DLD1 (cell line): Measurements from ENCODE around the gene BLTP2.
"Not testable (repeated sequence)": the region's sequence is repeated elsewhere in the genome, so short reads cannot be mapped to it uniquely, and the experiment has no call there.

Source experiments
- in situ Hi-C: cut with HindIII; loops from 2 replicates; pipeline ENCODE4 v1.10.0; 2017; ENCODE audit warnings: low sequenced_read_pairs

The BLTP2 gene

DNA sequence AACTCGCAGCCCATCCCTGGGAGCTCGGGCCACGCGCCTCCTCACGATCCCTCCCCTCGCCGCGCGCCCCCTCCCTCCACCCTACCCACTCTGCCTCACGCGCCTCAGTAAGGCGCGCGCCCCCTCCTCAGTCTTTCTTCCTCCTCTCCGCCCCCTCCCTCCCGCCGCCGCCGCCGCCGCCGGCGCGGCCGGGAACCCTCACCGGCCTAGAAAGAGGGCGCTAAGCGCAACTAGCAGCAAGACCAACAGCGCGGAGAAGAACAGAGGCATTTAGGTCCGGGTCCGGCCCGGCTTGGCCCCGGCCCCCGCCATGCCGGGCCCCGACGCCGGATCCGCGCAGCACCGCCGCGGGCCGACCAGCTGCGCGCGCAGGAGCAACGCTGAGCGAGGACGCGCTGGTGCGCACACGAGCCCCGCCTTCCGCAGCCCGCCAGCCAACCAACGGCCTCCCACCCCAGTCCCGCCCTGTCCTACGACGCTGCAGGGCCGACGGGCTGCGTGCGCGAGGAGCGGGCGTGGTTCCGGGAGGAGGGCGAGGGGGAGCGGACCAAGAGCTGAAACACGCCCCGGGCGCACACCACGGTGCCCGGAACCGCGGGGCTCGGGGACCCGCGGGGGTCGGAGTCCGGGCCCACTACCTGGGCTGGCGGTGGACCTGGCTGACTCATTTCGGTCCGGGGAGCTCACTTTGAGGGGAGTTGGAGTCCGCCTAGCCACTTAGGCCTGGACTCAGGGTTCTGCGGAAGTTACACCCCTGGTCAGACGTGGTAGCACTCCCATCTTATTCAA lies at the start of gene BLTP2:
Gene BLTP2 (minus strand): TSS at position 372 of the 789 bp plus-strand sequence. CDS start 102 bp downstream, at position 270.
- in situ Hi-C loops: no loop called here

DNA sequence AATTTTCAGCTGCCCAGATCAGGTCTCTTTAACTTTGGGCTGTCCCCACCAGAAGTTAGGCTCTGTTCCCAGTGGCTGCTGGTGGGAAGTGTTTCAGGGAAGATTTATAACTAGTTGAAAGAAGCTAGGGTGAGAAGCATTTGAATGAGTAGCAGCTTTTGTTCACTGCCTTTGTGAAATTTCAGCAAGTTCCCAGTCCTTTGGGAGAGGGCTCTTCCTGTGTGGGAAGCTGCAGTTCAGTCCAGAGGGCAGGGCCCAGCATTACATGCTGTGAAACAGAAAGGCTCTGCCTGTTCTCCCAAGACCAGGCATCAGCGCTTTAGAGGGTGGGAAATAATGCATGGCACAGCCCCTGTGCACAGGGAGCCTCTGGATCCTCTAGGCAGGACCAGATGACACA lies 48.9 kb upstream of the BLTP2 start:
- in situ Hi-C loops: no loop called here

DNA sequence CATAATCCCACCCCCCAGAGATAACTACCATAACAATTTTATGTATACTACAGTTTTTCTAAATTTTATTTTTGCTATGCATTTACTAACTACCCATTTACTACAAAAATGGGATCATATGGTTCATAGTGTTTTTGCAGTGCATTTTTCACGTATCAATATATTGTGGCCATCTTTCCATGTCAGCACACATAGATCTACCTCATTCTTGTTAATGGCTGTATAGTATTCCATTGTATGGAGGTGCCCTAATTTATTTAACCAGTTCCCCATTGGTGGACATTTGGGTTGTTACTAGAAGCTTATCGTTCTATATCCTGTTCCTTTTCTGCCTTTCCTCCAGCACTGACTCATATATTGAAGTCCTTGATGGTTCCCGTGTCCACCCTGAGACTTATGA lies 44.1 kb upstream of the BLTP2 start:
- in situ Hi-C loops: no loop called here

DNA sequence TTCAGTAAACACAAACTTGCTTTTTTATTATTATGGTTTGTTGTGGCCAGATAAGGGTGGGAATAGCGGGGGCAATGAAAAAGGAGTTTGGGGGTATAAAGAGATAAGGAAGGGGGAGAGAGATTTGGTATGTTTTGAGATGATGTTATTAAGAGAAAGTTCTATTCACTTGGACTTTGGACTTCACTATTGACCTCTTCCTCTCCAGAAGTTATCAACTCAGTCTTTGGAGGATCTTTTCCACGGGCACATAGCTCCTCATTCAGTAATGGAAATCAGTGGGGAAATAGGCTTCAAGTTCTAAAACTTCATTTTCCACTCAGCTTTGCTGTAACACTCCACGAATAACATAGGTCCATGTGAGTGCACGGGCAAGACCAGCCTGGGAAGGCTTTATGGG lies 43.5 kb upstream of the BLTP2 start:
- in situ Hi-C loops: no loop called here

DNA sequence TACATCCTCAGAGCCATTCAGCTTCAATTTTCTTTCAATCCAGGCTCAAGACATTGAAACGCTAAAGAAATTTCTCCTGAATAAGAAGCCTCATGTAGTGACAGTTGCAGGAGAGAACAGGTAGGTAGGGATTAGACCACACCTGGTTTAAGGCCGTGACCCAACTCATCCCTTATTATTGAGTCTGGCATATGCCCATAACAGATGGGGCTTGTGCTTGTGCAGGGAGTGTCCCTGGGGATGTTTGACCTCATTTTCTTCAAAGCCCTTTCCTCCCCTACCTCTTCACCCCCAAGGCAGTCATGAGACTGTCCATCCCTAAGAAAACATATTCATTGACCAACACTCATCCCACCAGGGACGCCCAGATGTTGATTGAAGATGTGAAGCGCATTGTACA lies 41.3 kb upstream of the BLTP2 start:
- in situ Hi-C loops: no loop called here

DNA sequence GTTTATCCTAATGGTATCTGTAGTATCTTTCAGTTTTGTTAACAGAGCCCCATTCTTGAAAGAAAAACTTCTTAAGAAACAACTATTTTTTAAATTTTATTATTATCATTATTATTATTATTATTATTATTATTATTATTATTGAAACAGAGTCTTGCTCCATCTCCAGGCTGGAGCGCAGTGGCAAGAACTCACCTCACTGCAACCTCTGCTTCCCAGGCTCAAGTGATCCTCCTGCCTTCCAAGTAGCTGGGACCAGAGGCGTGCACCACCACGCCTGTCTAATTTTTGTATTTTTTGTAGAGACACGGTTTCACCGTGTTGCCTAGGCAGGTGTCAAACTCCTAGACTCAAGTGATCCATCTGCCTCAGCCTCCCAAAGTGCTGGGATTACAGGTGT lies 40.4 kb upstream of the BLTP2 start:
- in situ Hi-C loops: no loop called here

DNA sequence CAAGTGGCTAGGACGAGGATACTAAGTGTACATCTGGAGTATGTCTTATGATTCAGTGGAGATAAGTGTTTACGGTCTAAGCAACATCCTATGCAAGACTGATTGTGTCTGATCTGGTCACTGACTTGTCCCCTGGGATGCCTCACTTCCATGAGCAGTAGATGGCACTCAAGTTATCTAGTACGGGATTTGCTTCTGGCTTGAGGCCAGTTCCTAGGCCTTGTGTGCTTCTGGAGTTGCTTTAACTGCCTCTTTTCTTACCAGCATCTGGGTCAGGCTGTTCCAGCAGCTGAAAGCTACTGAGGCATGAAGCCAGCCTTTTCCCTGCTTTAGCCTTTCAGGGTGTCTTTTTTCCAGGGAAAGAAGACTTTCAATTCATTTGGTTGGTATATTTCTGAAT lies 40.0 kb upstream of the BLTP2 start:
- in situ Hi-C loops: no loop called here

DNA sequence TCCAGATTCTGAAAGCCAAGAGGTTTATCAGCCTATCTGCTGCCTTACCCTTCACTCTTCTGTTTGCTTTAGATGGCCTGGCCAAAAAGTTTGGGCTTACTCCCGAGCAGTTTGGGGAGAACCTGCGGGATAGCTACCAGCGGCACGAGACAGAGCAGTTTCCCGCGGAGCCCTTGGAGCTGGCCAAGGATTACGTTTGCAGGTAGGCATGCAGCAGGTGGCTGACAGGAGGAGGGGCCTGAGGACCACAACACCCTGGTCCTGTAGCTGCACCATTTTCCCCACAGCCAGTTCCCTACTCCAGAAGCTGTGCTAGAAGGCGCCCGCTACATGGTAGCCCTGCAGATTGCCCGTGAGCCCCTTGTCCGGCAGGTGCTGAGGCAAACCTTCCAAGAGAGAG lies 37.7 kb upstream of the BLTP2 start:
- in situ Hi-C loops: no loop called here

DNA sequence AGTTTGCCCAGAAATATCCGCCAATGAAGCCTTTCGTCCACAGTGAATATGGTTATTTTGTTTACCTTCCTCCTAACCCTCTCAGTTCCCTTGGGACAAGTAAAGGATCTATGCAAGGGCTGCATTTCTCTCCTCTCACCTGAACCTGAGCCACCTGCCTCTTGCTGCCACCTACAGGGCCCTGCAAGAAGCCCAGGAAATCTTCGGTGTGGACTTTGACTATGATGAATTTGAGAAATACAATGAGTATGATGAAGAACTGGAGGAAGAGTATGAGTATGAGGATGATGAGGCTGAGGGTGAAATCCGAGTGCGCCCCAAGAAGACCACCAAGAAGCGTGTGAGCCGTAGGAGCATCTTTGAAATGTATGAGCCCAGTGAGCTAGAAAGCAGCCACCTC lies 31.0 kb upstream of the BLTP2 start:
- in situ Hi-C loops: no loop called here

DNA sequence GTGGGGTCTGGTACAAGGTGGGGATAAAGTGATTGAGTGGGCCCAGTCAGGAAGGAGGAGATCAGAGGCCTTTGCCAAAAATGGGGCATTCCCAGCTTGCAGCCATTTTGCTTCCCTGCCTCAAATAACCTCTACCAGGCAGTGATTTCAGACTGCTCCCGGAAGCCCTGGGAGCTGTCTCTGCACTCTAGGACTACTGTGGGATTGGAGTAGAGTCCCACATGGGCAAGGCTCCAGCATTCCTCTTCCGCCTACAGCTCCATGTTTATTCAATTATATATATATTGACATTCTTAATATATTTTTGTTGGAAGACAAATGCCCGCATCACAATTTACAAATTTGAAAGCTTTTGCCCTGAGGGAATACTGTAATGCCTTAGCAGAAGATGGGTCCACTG lies 30.5 kb upstream of the BLTP2 start:
- in situ Hi-C loops: no loop called here

DNA sequence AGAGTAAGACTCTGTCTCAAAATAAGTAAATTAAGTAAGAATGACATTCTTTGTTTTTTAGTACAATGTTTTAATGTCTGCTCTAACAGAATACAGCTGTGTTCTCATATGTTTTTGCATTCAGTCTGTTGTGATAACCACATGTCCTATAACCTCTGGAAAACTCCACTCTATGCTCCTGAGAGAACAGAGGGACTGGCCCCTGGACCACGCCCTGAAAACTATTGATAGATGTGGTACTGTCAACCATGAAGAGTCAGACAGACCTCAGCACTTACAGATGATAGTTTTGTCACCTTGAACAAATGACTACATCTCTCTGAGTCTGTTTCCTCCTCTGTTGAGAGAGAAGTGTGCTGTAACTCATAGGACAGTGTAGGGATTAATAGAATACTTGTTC lies 25.0 kb upstream of the BLTP2 start:
- in situ Hi-C loops: no loop called here

DNA sequence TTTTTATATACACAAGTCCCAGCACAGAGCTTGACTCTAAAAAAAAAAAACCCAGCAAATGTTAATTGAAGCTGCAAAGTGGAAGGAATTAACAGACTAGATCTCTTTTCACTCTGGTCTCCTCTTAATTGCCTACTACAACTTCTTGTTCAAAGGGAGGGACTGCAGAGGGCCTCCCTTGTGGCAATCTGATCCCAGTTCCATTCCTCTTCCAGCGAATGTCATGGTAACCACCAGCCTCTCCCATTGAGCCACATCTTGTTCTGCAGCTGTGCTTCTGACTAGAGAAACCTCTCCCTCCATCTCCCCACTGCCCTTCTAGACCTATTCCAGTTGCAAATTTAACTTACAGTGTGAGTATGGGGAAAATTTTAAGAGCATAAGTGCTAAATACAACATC lies 22.9 kb upstream of the BLTP2 start:
- in situ Hi-C loops: no loop called here

DNA sequence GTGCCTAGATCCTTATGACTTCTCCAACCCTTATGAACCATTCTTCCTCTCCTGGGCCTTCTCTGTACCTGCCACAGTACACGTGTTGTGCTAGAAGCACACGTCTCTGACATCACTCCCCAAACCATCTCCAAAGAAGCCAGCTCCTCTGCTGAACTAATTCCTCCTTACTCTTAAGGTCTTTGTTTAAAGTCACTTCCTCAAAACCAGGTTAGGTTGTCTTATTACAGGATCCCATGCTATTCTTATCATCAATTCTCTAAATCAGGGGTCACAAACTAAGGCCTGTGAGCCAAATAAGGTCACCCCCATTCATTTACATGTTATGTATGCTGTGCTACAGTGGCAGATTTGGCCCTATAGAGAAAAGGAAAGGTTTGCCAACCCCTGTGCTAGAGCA lies 21.0 kb upstream of the BLTP2 start:
- in situ Hi-C loops: no loop called here

DNA sequence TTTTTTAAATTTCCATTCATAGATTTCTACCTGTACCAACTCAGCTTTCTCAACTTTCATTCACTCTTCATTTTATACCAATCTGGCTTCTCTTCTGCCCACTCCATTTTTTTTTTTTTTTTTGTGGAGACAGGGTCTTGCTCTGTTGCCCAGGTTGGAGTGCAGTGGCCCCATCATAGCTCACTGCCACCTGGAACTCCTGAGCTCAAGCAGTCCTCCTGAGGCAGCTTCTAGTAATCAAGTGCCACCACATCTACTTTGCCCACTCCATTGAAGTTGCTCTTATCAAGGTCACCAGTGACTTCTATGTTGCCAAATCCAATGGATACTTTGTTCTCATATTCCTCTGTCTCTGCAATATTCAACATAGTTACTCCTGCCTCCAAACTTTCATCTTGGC lies 18.8 kb upstream of the BLTP2 start:
- in situ Hi-C loops: no loop called here

DNA sequence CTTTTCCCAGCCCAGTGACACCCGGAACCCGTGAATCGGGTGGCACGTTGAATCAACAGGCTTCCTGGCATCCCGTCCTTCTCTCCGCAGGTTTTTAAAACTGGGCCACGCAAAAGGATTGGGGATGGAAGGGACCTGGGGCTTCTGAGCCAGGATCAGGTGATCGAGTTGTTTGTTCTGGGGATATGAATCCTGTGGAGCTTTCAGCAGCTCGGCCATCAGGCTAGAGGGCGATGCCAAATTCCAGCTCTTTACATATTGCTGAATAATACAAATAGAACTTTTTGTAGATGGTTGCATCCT lies 17.5 kb upstream of the BLTP2 start:
- in situ Hi-C loops: no loop called here

DNA sequence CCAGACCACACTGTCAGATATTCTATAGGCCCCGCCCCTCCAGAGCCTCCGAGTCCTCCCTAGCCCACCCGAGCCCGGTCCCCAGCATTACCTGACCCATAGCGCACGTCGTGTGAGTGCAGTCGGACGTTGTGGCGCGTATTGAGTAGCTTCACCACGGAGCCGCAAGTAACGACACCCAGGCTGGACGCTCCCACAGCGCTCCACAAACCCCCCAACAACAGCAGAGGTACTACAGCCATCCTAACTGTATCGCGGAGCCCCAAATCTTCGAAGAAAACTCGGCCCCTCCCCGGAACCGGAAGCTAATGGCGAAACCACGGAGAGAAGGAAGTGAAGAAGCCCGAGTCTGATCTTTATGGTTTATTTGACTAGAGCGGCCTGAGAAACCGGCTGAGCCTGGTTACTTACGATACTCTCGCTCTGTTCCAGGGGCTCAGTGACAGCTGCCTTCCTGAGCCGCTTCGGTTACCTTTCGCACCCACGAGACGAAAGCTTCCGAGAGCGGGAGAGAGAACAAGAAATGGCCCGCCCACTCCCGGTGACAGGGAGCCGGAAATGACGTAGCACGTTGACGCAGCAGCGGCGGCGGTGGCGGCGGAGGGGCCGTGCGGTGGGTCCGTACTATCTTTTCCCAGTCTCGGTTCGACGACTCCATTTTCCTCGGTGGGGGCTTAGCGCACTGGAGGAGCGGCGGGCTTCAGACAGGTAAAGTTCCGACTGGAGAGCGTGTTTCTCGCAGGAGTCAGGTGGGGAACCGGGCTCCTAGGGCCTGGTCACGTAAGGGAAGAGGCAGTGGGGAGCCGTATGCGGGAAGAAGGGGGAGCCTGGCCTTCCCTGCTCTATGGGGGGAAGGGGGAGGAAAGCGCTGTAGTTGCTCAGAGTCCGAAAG lies 16.9 kb upstream of the BLTP2 start, which contains the start of the genes SDF2 and SUPT6H:
Gene SDF2 (minus strand): TSS at position 272 of the 892 bp plus-strand sequence. CDS start 30 bp downstream, at position 242.
Gene SUPT6H (plus strand): TSS at position 571 of the 892 bp plus-strand sequence. CDS start 11,197 bp downstream, outside the sequence.
- in situ Hi-C loops: no loop called here

DNA sequence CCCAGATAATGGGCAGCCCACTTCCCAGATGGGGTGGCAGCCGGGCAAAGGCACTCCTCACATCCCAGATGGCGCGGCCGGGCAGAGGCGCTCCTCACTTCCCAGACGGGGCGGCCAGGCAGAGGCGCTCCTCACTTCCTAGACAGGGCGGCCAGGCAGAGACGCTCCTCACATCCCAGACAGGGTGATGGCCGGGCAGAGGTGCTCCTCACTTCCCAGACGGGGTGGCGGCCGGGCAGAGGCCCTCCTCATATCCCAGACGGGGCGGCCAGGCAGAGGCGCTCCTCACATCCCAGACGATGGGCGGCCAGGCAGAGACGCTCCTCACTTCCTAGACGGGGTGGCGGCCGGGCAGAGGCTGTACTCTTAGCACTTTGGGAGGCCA lies 14.5 kb upstream of the BLTP2 start:
- in situ Hi-C loops: not testable (repeated sequence)

DNA sequence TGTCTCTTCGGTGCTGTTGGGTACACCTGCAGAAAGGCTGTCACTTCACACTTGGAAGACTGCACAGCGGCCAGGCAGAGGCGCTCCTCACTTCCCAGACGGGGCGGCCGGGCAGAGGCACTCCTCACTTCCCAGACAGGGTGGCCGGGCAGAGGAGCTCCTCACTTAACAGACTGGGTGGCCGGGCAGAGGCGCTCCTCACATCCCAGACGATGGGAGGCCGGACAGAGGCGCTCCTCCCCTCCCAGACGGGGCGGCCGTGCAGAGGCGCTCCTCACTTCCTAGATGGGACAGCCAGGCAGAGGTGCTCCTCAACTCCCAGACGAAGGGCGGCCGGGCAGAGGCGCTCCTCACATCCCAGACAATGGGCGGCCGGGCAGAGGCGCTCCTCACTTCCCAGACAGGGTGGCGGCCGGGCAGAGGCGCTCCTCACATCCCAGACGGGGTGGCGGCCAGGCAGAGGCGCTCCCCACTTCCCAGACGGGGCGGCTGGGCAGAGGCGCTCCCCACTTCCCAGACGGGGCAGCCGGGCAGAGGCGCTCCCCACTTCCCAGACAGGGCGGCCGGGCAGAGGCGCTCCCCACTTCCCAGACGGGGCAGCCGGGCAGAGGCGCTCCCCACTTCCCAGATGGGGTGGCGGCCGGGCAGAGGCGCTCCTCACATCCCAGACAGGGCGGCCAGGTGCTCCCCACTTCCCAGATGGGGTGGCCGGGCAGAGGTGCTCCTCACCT lies 14.0 kb upstream of the BLTP2 start:
- in situ Hi-C loops: not testable (repeated sequence)

DNA sequence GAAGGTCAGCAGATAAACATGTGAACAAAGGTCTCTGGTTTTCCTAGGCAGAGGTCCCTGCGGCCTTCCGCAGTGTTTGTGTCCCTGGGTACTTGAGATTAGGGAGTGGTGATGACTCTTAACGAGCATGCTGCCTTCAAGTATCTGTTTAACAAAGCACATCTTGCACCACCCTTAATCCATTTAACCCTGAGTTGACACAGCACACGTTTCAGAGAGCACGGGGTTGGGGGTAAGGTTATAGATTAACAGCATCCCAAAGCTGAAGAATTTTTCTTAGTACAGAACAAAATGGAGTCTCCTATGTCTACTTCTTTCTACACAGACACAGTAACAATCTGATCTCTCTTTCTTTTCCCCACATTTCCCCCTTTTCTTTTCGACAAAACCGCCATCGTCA lies 13.4 kb upstream of the BLTP2 start:
- in situ Hi-C loops: not testable (repeated sequence)

DNA sequence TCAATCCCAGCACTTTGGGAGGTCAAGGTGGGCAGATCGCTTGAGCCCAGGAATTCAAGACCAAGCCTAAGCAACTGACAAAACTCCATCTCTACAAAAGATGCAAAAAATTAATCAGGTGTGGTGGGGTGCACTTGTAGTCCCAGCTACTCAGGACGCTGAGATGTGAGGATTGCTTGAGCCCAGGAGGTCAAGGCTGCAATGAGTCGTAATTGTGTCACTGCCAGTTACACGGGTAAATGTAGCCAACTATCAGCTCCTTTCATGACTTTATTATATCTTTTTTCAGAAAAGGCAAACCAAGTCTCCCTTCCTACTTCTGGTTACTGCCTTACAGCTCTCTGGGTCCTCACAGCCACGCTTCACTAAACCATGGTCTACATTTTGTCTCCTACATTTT lies 12.8 kb upstream of the BLTP2 start:
- in situ Hi-C loops: no loop called here

DNA sequence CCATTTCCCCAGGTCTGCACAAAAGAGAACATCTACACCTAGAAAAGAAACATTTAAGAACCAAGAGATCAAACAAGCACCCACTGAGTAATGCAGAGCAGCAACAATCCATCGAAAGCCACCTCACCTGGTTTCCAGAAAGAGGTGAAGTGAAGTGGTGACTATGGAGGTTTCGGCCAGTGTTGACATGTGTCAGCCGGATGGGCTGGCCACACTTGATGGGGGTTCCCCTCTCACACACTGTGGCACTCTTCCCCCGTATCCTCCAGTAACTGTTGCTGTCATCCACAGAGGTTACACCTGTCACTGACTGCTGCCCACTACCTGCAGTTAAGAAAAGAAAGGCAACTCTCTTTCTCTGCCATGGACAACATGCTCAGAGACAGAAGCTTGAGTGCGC lies 10.2 kb upstream of the BLTP2 start:
- in situ Hi-C loops: no loop called here
